ENCODE measurements around the gene COL8A1.

DNA sequence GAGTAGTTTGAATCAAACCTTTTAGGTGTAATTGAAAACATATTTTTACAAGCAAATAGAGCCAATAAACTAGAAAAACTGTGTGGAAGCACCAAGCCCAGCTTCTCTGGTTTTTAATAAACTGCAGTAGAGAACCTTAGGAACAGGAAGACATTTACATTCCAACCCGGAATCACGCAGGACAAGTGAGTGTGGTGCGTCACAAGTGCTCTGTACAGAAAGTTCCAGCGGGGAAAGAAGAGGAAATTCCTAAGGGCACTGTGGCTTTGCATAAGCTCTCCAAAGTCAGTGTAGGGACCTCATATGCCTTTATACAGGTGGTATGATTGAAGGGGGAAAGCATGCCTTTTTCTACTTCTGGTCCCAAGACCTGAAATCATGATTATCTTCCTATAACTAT lies 21.6 kb downstream of the COL8A1 start:
- TF ChIP-seq YY1 (IDR thresholded peaks at IDR 0.05; ENCODE audit: low read depth) (no peak), EGR1 (IDR thresholded peaks at IDR 0.05) (no peak), TAF1 (IDR thresholded peaks at IDR 0.05; ENCODE audit: low read depth) (no peak), RAD21 (IDR thresholded peaks at IDR 0.05; ENCODE audit: low read depth) (no peak)
- TF ChIP-seq, protein P1, sequence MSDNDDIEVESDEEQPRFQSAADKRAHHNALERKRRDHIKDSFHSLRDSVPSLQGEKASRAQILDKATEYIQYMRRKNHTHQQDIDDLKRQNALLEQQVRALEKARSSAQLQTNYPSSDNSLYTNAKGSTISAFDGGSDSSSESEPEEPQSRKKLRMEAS (IDR thresholded peaks at IDR 0.05), result no peak
